A549 (cell line): ENCODE measurements around the gene RBM47.

ENCODE experiments used
- CTCF ChIP-seq: fragments of >200 bp; sonication (Bioruptor Twin); formaldehyde crosslinking; IDR thresholded peaks from 3 replicates; pipeline ENCODE4 v1.5.1; 2016
- ESRRA ChIP-seq: fragments of 150-350 bp; IDR thresholded peaks from 2 replicates; pipeline ENCODE4 v1.6.1; 2014; ENCODE audit warnings: mild to moderate bottlenecking, low read length, borderline replicate concordance
- FOXS1 ChIP-seq: fragments of 250-450 bp; sonication (Bioruptor Pico); IDR thresholded peaks from 2 replicates; pipeline ENCODE4 v1.5.0; 2020; ENCODE audit warnings: mild to moderate bottlenecking, moderate library complexity
- HDAC2 ChIP-seq: fragments of 200-600 bp; sonication (generic); IDR thresholded peaks from 2 replicates; pipeline ENCODE4 v1.6.1; 2016
- HOXB13 ChIP-seq: fragments of 250-450 bp; sonication (Bioruptor Pico); IDR thresholded peaks from 2 replicates; pipeline ENCODE4 v1.5.0; 2020; ENCODE audit warnings: low read depth, mild to moderate bottlenecking, moderate library complexity
- KDM5A ChIP-seq: fragments of 200-600 bp; sonication (generic); IDR thresholded peaks from 2 replicates; pipeline ENCODE4 v1.6.1; 2016; ENCODE audit warnings: antibody characterized with exemption, mild to moderate bottlenecking
- POLR2A ChIP-seq: IDR thresholded peaks from 2 replicates; pipeline ENCODE4 v1.6.1; 2012; ENCODE audit warnings: mild to moderate bottlenecking, low read length
- RARB ChIP-seq: fragments of 250-450 bp; sonication (Bioruptor Pico); IDR thresholded peaks from 2 replicates; pipeline ENCODE4 v1.8.0; 2021; ENCODE audit warnings: mild to moderate bottlenecking, moderate library complexity
- RNF2 ChIP-seq: fragments of 200-600 bp; sonication (generic); IDR thresholded peaks from 2 replicates; pipeline ENCODE4 v1.6.1; 2016; ENCODE audit warnings: low read depth, mild to moderate bottlenecking, antibody characterized with exemption, moderate library complexity, borderline replicate concordance
- SMC3 ChIP-seq: fragments of >200 bp; sonication (Bioruptor Twin); formaldehyde crosslinking; IDR thresholded peaks from 3 replicates; pipeline ENCODE4 v1.6.1; 2018; ENCODE audit warnings: inconsistent platforms

- no peak for TF ChIP-seq CTCF
- TF ChIP-seq HDAC2 = no peak
- no peak for TF ChIP-seq POLR2A
- no peak for TF ChIP-seq RNF2
- TF ChIP-seq RARB (CRISPR knock-in tag) = no peak
- TF ChIP-seq KDM5A = no peak
- TF ChIP-seq ESRRA = no peak
- no peak for TF ChIP-seq FOXS1 (CRISPR knock-in tag)
- no peak for TF ChIP-seq HOXB13 (CRISPR knock-in tag)
- no peak for TF ChIP-seq SMC3
These were observed 254.0 kb downstream of the RBM47 start for GRCh38 chr4:40375620-40376019.
